Measurements from ENCODE around the gene EEF1AKMT1. TPM values are rescaled to one million over a fixed set of nuclear protein-coding genes. Genes with fewer than 3 reads are reported as not detected.
A peak's percentile ranks its signal among the peaks of the same experiment; 100 is the strongest.

The EEF1AKMT1 gene
- total RNA-seq, result 10 to 100 TPM; 13.1 to 18.7 (median 14.8) TPM

GRCh38 chr13:20773194-20774080 lies at the start of gene EEF1AKMT1:
Gene EEF1AKMT1 (minus strand): TSS chr13:20773961. CDS start chr13:20757598, 16,363 bp downstream.
- peak within 1 kb of the TSS; percentile 88 to 95 (median 92) for H3K27ac ChIP-seq (replicated peaks in 1 of 4)
- peaks cover 0 to 19% (median 0%) of the 10 kb centered on the region in 4 donors for H3K36me3 ChIP-seq
- peak; percentile 95 for DNase-seq (ENCODE audit: extremely low spot score)
- TF ChIP-seq EP300 (IDR thresholded peaks at IDR 0.05), result peak; percentile 3
- TF ChIP-seq, protein P1, sequence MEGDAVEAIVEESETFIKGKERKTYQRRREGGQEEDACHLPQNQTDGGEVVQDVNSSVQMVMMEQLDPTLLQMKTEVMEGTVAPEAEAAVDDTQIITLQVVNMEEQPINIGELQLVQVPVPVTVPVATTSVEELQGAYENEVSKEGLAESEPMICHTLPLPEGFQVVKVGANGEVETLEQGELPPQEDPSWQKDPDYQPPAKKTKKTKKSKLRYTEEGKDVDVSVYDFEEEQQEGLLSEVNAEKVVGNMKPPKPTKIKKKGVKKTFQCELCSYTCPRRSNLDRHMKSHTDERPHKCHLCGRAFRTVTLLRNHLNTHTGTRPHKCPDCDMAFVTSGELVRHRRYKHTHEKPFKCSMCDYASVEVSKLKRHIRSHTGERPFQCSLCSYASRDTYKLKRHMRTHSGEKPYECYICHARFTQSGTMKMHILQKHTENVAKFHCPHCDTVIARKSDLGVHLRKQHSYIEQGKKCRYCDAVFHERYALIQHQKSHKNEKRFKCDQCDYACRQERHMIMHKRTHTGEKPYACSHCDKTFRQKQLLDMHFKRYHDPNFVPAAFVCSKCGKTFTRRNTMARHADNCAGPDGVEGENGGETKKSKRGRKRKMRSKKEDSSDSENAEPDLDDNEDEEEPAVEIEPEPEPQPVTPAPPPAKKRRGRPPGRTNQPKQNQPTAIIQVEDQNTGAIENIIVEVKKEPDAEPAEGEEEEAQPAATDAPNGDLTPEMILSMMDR (IDR thresholded peaks at IDR 0.05), result peak in 2 of 3 experiments; percentile 3 to 19
- peak; percentile 78 for TF ChIP-seq POLR2A (IDR thresholded peaks at IDR 0.05; ENCODE audit: low read depth)
- peak; percentile 98 for TF ChIP-seq POLR2AphosphoS5 (IDR thresholded peaks at IDR 0.05)
- intact Hi-C loops (cut with DNase I), result loop anchor here (2.0 to 5.0 kb wide), 3 partner anchors 39 to 61 kb away; no protein-coding TSS in a partner anchor
- H3K9me3 ChIP-seq, result no peaks in the 10 kb centered on the region
- 0% methylated on average over 37 of the region's 72 CpGs for WGBS
- H3K27me3 ChIP-seq, result no peaks in the 10 kb centered on the region
- peaks cover 8 to 15% (median 14%) of the 10 kb centered on the region in 4 donors for H3K4me1 ChIP-seq
- H3K4me3 ChIP-seq, result peak within 1 kb of the TSS; percentile 61 to 81 (median 68)

GRCh38 chr13:20823071-20823470 lies 49.3 kb upstream of the EEF1AKMT1 start:
- Histone ChIP-seq H3K27ac (replicated peaks in 1 of 4) (peak overlapping the region; percentile 18 to 85 (median 54)), H3K9me3 (no peaks in the 10 kb centered on the region), H3K4me3 (no peak overlapping the region), H3K4me1 (peaks cover 6 to 84% (median 78%) of the 10 kb centered on the region in 4 donors), H3K27me3 (no peaks in the 10 kb centered on the region), H3K36me3 (no peaks in the 10 kb centered on the region)
- intact Hi-C loops (cut with DNase I), result no loop called here
- 66% methylated on average over 1 of the region's 1 CpG for WGBS
- no peak for DNase-seq (ENCODE audit: extremely low spot score)
- TF ChIP-seq POLR2A (IDR thresholded peaks at IDR 0.05; ENCODE audit: low read depth), result no peak
- TF ChIP-seq, protein P1 (IDR thresholded peaks at IDR 0.05), result no peak
- no peak for TF ChIP-seq POLR2AphosphoS5 (IDR thresholded peaks at IDR 0.05)
- TF ChIP-seq EP300 (IDR thresholded peaks at IDR 0.05), result no peak

GRCh38 chr13:20822406-20822805 lies 48.6 kb upstream of the EEF1AKMT1 start:
- peak overlapping the region; percentile 21 to 85 (median 54) for H3K27ac ChIP-seq (replicated peaks in 1 of 4)
- 64% methylated on average over 1 of the region's 1 CpG for WGBS
- intact Hi-C loops (cut with DNase I), result no loop called here
- no peaks in the 10 kb centered on the region for H3K27me3 ChIP-seq
- no peaks in the 10 kb centered on the region for H3K36me3 ChIP-seq
- no peak overlapping the region for H3K4me3 ChIP-seq
- TF ChIP-seq POLR2AphosphoS5 (IDR thresholded peaks at IDR 0.05), result no peak
- TF ChIP-seq EP300 (IDR thresholded peaks at IDR 0.05), result no peak
- TF ChIP-seq POLR2A (IDR thresholded peaks at IDR 0.05; ENCODE audit: low read depth), result no peak
- TF ChIP-seq, protein P1 (IDR thresholded peaks at IDR 0.05), result no peak
- peaks cover 6 to 87% (median 81%) of the 10 kb centered on the region in 4 donors for H3K4me1 ChIP-seq
- no peaks in the 10 kb centered on the region for H3K9me3 ChIP-seq
- no peak for DNase-seq (ENCODE audit: extremely low spot score)

GRCh38 chr13:20819715-20820114 lies 46.0 kb upstream of the EEF1AKMT1 start:
- no peak for TF ChIP-seq EP300 (IDR thresholded peaks at IDR 0.05)
- TF ChIP-seq POLR2A (IDR thresholded peaks at IDR 0.05; ENCODE audit: low read depth), result no peak
- TF ChIP-seq, protein P1 (IDR thresholded peaks at IDR 0.05), result no peak
- TF ChIP-seq POLR2AphosphoS5 (IDR thresholded peaks at IDR 0.05), result no peak
- peaks cover 16 to 86% (median 81%) of the 10 kb centered on the region in 4 donors for H3K4me1 ChIP-seq
- peak overlapping the region; percentile 25 to 85 (median 51) for H3K27ac ChIP-seq (replicated peaks in 1 of 4)
- 72% methylated on average over 3 of the region's 3 CpGs for WGBS
- H3K27me3 ChIP-seq, result no peaks in the 10 kb centered on the region
- H3K36me3 ChIP-seq, result no peaks in the 10 kb centered on the region
- DNase-seq (ENCODE audit: extremely low spot score), result no peak
- intact Hi-C loops (cut with DNase I), result no loop called here
- H3K9me3 ChIP-seq, result no peaks in the 10 kb centered on the region
- H3K4me3 ChIP-seq, result no peak overlapping the region
